HG02884 (cell line): ENCODE measurements around the gene KRT77.
"Not testable (repeated sequence)": the region's sequence is repeated elsewhere in the genome, so short reads cannot be mapped to it uniquely, and the experiment has no call there.

Experiments used
- ATAC-seq: cut with Tn5 transposase; IDR thresholded peaks from one replicate; pipeline ENCODE4 v1.9.1; 2021; ENCODE audit warnings: mild to moderate bottlenecking, moderate library complexity; ENCODE audit not compliant: unreplicated experiment

The KRT77 gene

DNA sequence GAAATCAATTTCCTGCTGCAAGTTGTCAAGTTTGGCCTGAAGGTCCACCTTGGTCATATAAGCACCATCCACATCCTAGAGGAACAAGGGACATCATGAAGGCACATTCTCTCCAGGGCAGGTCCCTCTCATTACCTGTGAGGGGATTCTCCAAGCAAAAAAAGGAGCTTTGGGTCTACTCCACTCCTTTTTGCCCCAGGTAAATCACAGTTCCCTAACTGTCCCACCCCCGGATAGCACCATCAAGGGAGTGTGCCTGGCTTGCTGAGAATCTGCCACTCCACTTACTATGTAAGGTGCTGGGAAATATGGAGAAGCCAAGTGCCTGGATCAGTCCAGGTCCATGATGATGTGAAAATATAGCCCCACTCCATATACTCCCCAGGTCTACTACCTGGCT is 25.7 kb downstream of the KRT77 start:
- ATAC-seq: no peak

DNA sequence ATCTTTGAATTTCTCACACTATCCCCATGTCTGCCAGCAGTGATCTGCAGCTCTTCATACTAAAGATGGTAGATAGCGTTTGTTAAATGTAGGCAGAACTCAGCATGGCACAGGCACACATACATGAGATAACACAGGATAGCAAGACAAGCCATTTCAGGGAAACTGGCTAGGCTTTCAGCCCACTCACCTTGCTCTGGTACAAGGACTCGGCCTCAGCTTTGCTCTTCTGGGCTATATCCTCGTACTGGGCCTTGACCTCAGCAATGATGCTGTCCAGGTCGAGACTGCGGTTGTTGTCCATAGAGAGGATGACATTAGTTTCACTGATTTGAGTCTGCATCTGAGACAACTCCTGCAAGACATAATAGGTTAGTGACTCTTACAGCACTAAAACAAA is 26.2 kb downstream of the KRT77 start:
- ATAC-seq: no peak

GRCh38 chr12:52676163-52676562 is 27.2 kb downstream of the KRT77 start:
- ATAC-seq: no peak

- no peak for ATAC-seq
Measured at GRCh38 chr12:52675301-52675701, 28.0 kb downstream of the KRT77 start.

DNA sequence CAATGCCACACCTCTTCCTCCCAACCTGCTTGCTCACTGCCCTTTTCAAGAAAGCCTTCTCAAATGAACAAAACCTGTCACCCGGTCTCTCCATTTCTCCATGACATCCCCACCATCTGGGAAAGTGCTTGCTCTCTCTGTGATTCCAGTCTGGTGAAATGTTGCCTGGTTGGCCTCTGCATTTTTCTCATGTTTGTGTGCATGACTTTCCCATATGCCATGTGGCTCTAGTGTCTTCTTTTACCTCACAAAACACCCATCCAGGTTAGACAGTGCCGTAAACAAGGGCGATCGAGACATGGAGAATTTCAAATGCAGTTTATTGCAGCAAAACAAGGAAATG is 28.9 kb downstream of the KRT77 start:
- ATAC-seq: no peak

GRCh38 chr12:52673713-52674432 is 29.5 kb downstream of the KRT77 start:
- ATAC-seq: no peak

GRCh38 chr12:52673217-52673616 is 30.1 kb downstream of the KRT77 start:
- ATAC-seq: no peak

DNA sequence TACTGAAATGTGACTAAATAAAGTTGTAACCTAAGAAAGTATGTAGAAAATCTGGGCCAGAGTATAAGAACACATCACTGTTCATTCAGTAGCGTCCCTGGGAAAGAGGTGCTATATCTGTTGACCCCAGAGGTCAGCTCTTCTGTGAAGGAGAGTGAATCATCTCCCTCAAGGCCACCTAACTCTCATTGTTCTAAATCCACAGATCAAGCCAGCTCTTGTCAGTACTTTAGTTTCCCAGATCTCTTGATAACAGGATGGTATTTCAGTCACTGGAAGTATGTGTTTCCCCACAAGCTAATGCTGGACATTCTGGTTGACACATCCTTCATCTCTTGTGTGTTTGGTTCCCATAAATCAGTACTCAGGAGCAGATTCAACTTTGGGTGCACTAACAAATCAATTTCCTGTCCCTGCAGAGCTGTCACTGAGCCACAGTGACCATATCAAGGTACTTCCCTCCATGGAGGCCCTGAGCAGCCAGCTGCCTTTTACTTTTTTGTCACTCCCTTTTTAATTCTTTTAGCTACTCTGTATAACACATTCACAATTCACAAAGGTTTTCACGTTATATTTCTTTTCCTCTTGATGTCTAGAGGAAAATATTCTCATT is 30.9 kb downstream of the KRT77 start:
- no peak for ATAC-seq

DNA sequence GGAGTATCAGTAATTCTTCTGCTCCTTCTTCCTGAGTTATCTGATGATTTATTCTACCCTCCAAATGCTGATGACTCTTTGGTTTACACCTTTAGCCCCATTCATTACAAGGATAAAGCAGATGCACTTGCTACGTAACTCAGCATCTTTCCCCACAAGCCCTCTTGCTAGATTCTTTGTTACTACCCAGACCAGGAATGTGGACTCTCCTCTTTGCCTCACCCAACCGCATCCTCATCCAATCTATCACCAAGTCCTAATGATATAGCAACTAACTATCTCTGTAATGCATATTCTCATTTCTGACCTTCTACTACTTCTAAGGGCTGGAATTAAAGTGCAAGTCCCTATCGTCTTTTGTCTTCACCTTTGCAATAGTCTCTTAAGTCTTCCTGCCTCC is 32.4 kb downstream of the KRT77 start:
- no peak for ATAC-seq

- no peak for ATAC-seq
Measured at GRCh38 chr12:52670506-52670905, 32.8 kb downstream of the KRT77 start.

GRCh38 chr12:52669941-52670340 is 33.4 kb downstream of the KRT77 start:
- ATAC-seq: not testable (repeated sequence)

- no peak for ATAC-seq
Measured at GRCh38 chr12:52669426-52669825, 33.9 kb downstream of the KRT77 start.

- ATAC-seq: no peak
Measured at GRCh38 chr12:52667931-52668330, 35.4 kb downstream of the KRT77 start.

- no peak for ATAC-seq
Measured at GRCh38 chr12:52667509-52667908, 35.8 kb downstream of the KRT77 start.

DNA sequence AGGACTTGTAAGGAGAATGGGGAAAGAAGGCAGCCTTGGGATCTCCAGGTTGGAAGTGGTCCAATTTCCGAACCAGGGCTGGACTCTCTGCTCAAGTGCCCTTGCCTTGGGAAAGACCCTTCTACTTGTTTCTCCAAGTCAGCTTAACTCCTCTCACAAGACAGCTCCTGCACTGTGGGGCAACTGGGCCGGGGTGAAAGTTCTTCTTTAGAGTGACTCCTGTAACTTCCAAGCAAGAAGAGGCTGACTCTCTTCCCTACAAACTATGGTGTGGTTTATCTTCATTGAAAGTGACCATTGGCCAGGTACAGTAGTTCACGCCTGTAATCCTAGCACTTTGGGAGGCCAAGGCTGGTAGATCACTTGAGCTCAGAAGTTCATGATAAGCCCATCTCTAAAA is 36.9 kb downstream of the KRT77 start:
- no peak for ATAC-seq

- ATAC-seq: no peak
Measured at GRCh38 chr12:52663420-52663819, 39.9 kb downstream of the KRT77 start.

DNA sequence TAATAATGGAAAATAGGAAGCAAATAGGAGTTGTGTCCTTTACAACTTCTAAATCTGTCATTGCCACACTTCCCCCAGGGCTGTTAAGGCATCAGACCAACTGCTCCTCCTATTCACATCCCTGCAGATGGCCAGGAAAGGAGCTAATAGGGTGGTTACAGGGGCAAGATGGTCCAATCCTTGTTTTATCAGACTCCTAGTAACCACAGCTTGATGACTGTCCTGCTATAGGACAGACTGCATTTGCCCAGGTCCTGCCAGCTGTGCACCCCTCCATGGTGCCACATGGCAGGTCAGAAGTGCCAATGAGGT is 40.5 kb downstream of the KRT77 start:
- no peak for ATAC-seq

GRCh38 chr12:52662093-52662917 is 41.0 kb downstream of the KRT77 start:
- ATAC-seq: no peak

DNA sequence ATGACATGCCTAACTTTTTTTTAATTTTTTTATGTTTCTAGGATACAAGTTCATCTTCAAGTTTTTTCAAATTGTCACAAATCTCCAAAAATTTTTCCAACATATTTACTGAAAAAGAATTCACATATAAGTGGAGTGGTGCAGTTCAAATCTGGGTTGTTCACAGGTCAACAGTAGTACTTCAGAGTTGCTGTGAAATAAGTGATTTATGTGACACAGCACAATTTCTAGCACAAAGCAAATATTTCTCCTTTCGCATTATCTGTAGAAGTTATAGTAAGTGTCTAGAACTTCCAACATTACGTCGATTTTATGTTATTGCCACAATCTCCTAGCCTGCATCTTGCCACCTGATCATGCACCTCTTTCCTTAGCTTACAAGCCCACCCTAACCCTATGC is 41.7 kb downstream of the KRT77 start:
- no peak for ATAC-seq

DNA sequence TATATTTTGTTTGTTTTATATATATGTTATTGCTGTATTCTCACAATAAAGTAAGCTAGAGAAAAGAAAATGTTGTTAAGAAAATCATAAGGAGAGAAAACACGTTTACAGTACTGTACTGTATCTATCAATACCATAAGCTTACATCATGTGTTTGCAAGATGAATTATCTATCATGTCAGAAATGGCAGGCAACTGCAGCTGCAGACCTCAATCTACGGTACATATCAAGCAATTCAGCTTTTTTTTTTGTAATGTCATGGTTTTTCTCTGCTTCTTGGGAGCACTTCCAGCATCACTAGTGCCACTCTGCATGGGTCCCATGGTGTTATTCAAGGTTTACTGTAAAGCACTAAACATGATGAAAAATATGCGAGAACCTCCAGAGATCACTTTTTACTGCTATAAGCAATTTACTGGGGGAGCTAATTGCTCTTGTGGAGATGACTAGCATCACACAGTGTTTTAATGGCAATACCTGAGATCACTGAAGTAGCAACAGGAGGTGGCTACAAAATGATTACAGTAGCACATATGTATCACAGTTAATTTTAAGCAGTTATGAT is 42.3 kb downstream of the KRT77 start:
- no peak for ATAC-seq

- no peak for ATAC-seq
Measured at GRCh38 chr12:52659951-52660350, 43.4 kb downstream of the KRT77 start.

DNA sequence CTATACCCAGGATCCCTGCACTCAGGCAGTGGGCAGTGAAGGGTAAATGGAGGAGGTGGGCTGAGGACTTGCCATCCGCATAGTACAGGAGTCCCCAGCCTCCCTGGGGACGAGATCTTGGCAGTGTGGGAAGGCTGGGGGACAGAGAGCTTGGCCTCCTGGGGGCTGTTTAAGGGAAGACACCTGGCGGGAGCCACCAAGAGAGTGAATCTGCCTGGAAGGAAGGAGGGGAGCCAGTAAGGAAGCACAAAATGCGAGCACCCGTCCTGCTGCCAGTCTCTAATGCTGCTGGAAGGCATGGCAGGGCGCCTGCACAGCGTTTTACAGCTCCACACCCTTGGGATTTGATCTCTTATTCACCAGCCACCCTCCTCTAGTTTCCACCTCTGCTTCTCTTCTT is 43.9 kb downstream of the KRT77 start:
- no peak for ATAC-seq
